Measurements from ENCODE around the gene KIF16B.

GRCh38 chr20:16485401-16485800 is 87.8 kb downstream of the KIF16B start:
- TF ChIP-seq CTCF (IDR thresholded peaks at IDR 0.05; ENCODE audit: low read depth, low read length) (no peak), EZH2phosphoT487 (IDR thresholded peaks at IDR 0.05; ENCODE audit: low read depth) (no peak)
